Activated T-cell treated with anti-CD3 and anti-CD28 coated beads for 1 hour (primary cell): ENCODE results near the gene TGFBR2.

Experiments
- DNase-seq: peaks from one replicate; pipeline ENCODE4 v3.0.0-alpha.2; 2020; ENCODE audit warnings: low read depth

Gene TGFBR2

GRCh38 chr3:30719536-30719935 lies 113.1 kb downstream of the TGFBR2 start:
- DNase-seq = no peak

- DNase-seq = no peak
These were observed 114.3 kb downstream of the TGFBR2 start for GRCh38 chr3:30720586-30721313.

GRCh38 chr3:30721314-30721634 lies 114.9 kb downstream of the TGFBR2 start:
- DNase-seq = no peak

GRCh38 chr3:30723211-30723610 lies 116.8 kb downstream of the TGFBR2 start:
- DNase-seq = no peak

DNA sequence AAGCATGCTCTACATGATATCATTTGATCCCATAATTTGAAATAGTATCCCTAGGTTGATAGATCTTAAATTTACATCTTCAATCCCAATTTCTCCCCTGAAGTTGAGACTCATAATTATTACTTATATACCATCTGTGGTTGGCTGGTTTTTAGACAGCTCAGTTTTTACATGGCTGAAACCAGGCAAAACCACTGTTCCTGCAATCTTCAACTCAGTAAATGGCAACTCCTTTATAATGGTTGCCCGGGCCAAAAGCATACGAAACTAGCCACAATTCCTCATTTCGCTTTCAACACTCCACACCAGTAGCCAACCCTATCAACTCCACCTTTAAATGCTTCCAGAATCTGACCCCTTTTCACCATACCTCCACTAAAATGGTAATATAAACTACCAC lies 118.5 kb downstream of the TGFBR2 start:
- DNase-seq = no peak

- no peak for DNase-seq
These were observed 121.7 kb downstream of the TGFBR2 start for GRCh38 chr3:30728143-30728542.

GRCh38 chr3:30729512-30729911 lies 123.1 kb downstream of the TGFBR2 start:
- no peak for DNase-seq

GRCh38 chr3:30729936-30730335 lies 123.5 kb downstream of the TGFBR2 start:
- no peak for DNase-seq

DNA sequence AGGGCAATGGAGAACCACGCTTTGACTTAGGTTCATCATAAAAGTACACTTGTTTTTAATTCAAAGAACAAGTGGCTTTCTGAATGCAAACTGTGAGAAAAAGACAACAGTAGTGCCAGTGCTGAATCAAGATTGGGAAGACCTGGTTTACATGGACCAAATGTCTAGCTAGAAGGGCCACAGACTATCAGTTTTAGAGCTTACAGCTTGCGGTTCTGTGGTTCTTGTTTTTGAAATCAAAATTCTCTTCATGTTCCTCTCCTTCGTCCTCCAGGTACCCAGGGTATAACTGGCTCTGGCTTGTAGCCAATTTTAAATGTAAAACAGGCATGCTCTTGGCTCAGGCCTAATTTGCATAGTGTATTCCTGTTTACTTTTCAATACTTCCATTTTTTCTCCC lies 124.6 kb downstream of the TGFBR2 start:
- no peak for DNase-seq

- no peak for DNase-seq
These were observed 126.8 kb downstream of the TGFBR2 start for GRCh38 chr3:30733209-30733608.

DNA sequence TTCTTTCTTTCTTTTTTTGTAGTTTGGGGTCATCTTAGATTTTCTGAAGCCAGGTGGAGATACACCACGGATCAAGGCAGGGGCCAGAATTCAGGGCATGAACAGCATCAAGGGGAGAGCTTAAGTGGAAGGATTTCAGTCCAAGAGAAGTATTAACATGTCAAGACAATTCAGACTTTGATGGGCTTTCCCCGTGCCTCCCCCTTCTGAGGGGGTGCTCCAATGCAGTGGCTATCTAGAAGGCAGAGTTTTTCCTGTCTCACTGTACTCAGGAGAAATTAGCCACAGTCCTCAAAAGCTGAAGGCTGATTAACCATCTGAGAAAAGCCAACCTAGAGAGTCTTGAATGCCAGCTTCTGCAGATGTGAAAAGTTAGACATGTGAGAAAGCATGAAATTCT lies 127.3 kb downstream of the TGFBR2 start:
- no peak for DNase-seq

GRCh38 chr3:30737743-30738499 lies 131.5 kb downstream of the TGFBR2 start:
- no peak for DNase-seq

GRCh38 chr3:30738605-30739004 lies 132.2 kb downstream of the TGFBR2 start:
- DNase-seq = no peak

DNA sequence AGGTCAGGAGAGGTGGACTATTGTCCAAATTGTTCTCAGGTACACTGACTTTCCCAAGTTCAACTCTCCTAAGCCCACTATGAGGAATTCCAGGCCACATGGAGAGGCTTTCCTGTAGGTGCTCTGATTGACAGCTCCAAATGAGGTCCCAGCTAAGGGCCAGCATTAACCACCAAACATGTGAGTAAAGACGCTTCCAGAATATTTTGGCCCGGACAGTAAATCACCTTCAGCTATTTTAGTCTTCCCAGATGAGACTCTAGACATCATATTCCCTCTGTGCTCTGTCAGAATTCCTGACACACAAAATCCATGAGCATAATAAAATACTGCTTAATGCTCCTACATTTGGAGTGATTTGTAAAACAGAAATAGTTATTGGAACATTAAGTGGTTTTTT lies 135.5 kb downstream of the TGFBR2 start:
- DNase-seq = no peak

- no peak for DNase-seq
These were observed 136.6 kb downstream of the TGFBR2 start for GRCh38 chr3:30742796-30743619.
